Effector CD4-positive, alpha-beta T cell (primary cell): Measurements from ENCODE around the gene SUCO.

Experiments used
- DNase-seq: peaks from one replicate; pipeline ENCODE4 v3.0.0-alpha.2; 2020

SUCO gene

GRCh38 chr1:172517545-172517944, 15.4 kb upstream of the SUCO start:
- DNase-seq: no peak

- DNase-seq: no peak
Measured at GRCh38 chr1:172529304-172529703, 3.6 kb upstream of the SUCO start.

- DNase-seq: no peak
Measured at GRCh38 chr1:172530000-172530399, 3.0 kb upstream of the SUCO start.

- DNase-seq: no peak
Measured at GRCh38 chr1:172531412-172532182, 1.4 kb upstream of the SUCO start.

- DNase-seq: peak; percentile 83
Measured at GRCh38 chr1:172532183-172532699, 709 bp upstream of the SUCO start.

- DNase-seq: peak; percentile 20
Measured at GRCh38 chr1:172533513-172534151, 682 bp downstream of the SUCO start.

GRCh38 chr1:172536256-172536655, 3.3 kb downstream of the SUCO start:
- no peak for DNase-seq

- DNase-seq: no peak
Measured at GRCh38 chr1:172537366-172537765, 4.4 kb downstream of the SUCO start.

GRCh38 chr1:172537827-172538391, 5.0 kb downstream of the SUCO start:
- DNase-seq: no peak

GRCh38 chr1:172540635-172541034, 7.7 kb downstream of the SUCO start:
- DNase-seq: no peak

GRCh38 chr1:172544481-172545104, 11.6 kb downstream of the SUCO start:
- no peak for DNase-seq

- no peak for DNase-seq
Measured at GRCh38 chr1:172545396-172546004, 12.6 kb downstream of the SUCO start.

GRCh38 chr1:172547071-172547470, 14.1 kb downstream of the SUCO start:
- DNase-seq: no peak

GRCh38 chr1:172549621-172550280, 16.8 kb downstream of the SUCO start:
- no peak for DNase-seq

GRCh38 chr1:172551279-172551678, 18.3 kb downstream of the SUCO start:
- DNase-seq: no peak

- no peak for DNase-seq
Measured at GRCh38 chr1:172554915-172555314, 22.0 kb downstream of the SUCO start.

GRCh38 chr1:172556461-172556860, 23.5 kb downstream of the SUCO start:
- no peak for DNase-seq

GRCh38 chr1:172557270-172557669, 24.3 kb downstream of the SUCO start:
- no peak for DNase-seq

- no peak for DNase-seq
Measured at GRCh38 chr1:172559572-172560210, 26.7 kb downstream of the SUCO start.

GRCh38 chr1:172561252-172561651, 28.3 kb downstream of the SUCO start:
- DNase-seq: no peak

- no peak for DNase-seq
Measured at GRCh38 chr1:172566196-172566997, 33.4 kb downstream of the SUCO start.
